Spinal cord (tissue), 10 donors: ENCODE results near the gene TAGLN. TPM values are rescaled to one million over a fixed set of nuclear protein-coding genes. Genes with fewer than 3 reads are reported as not detected.
"Not testable (repeated sequence)": the region's sequence is repeated elsewhere in the genome, so short reads cannot be mapped to it uniquely, and the experiment has no call there.

ENCODE experiments used
- DNase-seq, 6 donors: peaks; one replicate each; pipeline versions ENCODE4 v3.0.0 to v3.0.0-alpha.2; 2013 to 2015; ENCODE audit warnings: low spot score in 6 of 6, low read depth in 4 of 6
- H3K27ac ChIP-seq: one replicate; pipeline ENCODE4 v1.5.1; 2013; ENCODE audit warnings: low read depth, low read length, control low read depth
- H3K27me3 ChIP-seq: one replicate; pipeline ENCODE4 v1.6.1; 2013; ENCODE audit warnings: low read length; ENCODE audit not compliant: control insufficient read depth, insufficient read depth
- H3K36me3 ChIP-seq: one replicate; pipeline ENCODE4 v1.6.1; 2013; ENCODE audit warnings: low read length; ENCODE audit not compliant: control insufficient read depth, insufficient read depth
- H3K4me1 ChIP-seq: one replicate; pipeline ENCODE4 v1.6.1; 2013; ENCODE audit warnings: low read length; ENCODE audit not compliant: control insufficient read depth, insufficient read depth
- H3K4me3 ChIP-seq: one replicate; pipeline ENCODE4 v1.5.1; 2013; ENCODE audit warnings: low read depth, low read length, control low read depth
- H3K9me3 ChIP-seq: one replicate; pipeline ENCODE4 v1.6.1; 2013; ENCODE audit warnings: low read length; ENCODE audit not compliant: control insufficient read depth, insufficient read depth
- WGBS: methylation state at CpG from one replicate; pipeline ENCODE4 v1.1.5; 2013; ENCODE audit warnings: missing lambda C conversion rate; ENCODE audit not compliant: insufficient coverage; 5-methylcytosine and 5-hydroxymethylcytosine counted together
- polyA plus RNA-seq, 2 donors: library from polyadenylated mRNA; unstranded; fragments of 120-200 nt; gene quantifications; one replicate each; pipeline ENCODE4 v1.2.1, GENCODE V29; 2013; ENCODE audit not compliant: insufficient read length in 2 of 2
- total RNA-seq, 2 donors: library from RNA; depleted of rRNA in 1 of 2; stranded (reverse); fragments of 120-200 nt in 1 of 2; fragments of >200 nt in 1 of 2; gene quantifications; one replicate each; pipeline versions ENCODE4 v1.2.3 to v1.2.4, GENCODE V29; 2013 to 2014
- donor health status: healthy.

Gene TAGLN
- total and polyA plus RNA-seq, 4 donors: 41.8 to 245 (median 52.3) TPM

- 80% methylated on average over 11 of the region's 12 CpGs for WGBS
- H3K4me3 ChIP-seq: peak overlapping the region; percentile 28
- peaks cover 48% of the 10 kb centered on the region for H3K4me1 ChIP-seq
- no peaks in the 10 kb centered on the region for H3K9me3 ChIP-seq
- no peak for DNase-seq
- H3K36me3 ChIP-seq: peaks cover 51% of the 10 kb centered on the region
- H3K27me3 ChIP-seq: no peaks in the 10 kb centered on the region
- no peak overlapping the region for H3K27ac ChIP-seq
Measured at GRCh38 chr11:117200813-117201657, 1.9 kb downstream of the TAGLN start.

- WGBS: 76% methylated on average over 13 of the region's 14 CpGs
- H3K9me3 ChIP-seq: no peaks in the 10 kb centered on the region
- H3K4me3 ChIP-seq: no peak overlapping the region
- peaks cover 43% of the 10 kb centered on the region for H3K36me3 ChIP-seq
- H3K27ac ChIP-seq: no peak overlapping the region
- peaks cover 48% of the 10 kb centered on the region for H3K4me1 ChIP-seq
- H3K27me3 ChIP-seq: no peaks in the 10 kb centered on the region
- no peak for DNase-seq
Measured at GRCh38 chr11:117201658-117202305, 2.6 kb downstream of the TAGLN start.

- Histone ChIP-seq H3K27ac (no peak overlapping the region), H3K4me1 (peaks cover 48% of the 10 kb centered on the region), H3K36me3 (peaks cover 37% of the 10 kb centered on the region), H3K27me3 (no peaks in the 10 kb centered on the region), H3K9me3 (no peaks in the 10 kb centered on the region), H3K4me3 (no peak overlapping the region)
- DNase-seq: no peak
- WGBS: 83% methylated on average over 7 of the region's 7 CpGs
Measured at GRCh38 chr11:117202386-117203068, 3.4 kb downstream of the TAGLN start.

GRCh38 chr11:117203069-117203407 lies 3.9 kb downstream of the TAGLN start:
- no peaks in the 10 kb centered on the region for H3K27me3 ChIP-seq
- H3K9me3 ChIP-seq: no peaks in the 10 kb centered on the region
- no peak for DNase-seq
- peaks cover 32% of the 10 kb centered on the region for H3K36me3 ChIP-seq
- H3K27ac ChIP-seq: no peak overlapping the region
- no peak overlapping the region for H3K4me3 ChIP-seq
- peaks cover 48% of the 10 kb centered on the region for H3K4me1 ChIP-seq
- WGBS: 97% methylated on average over 10 of the region's 10 CpGs

- Histone ChIP-seq H3K36me3 (peaks cover 32% of the 10 kb centered on the region), H3K4me3 (no peak overlapping the region), H3K27me3 (no peaks in the 10 kb centered on the region), H3K27ac (no peak overlapping the region), H3K4me1 (peaks cover 35% of the 10 kb centered on the region), H3K9me3 (no peaks in the 10 kb centered on the region)
- DNase-seq: no peak
- WGBS: 71% methylated on average over 13 of the region's 17 CpGs
Measured at GRCh38 chr11:117204283-117205080, 5.3 kb downstream of the TAGLN start.

- 92% methylated on average over 5 of the region's 11 CpGs for WGBS
- H3K27ac ChIP-seq: peak overlapping the region; percentile 25
- no peaks in the 10 kb centered on the region for H3K9me3 ChIP-seq
- no peak for DNase-seq
- H3K4me1 ChIP-seq: peaks cover 31% of the 10 kb centered on the region
- H3K4me3 ChIP-seq: no peak overlapping the region
- H3K36me3 ChIP-seq: peaks cover 32% of the 10 kb centered on the region
- no peaks in the 10 kb centered on the region for H3K27me3 ChIP-seq
Measured at GRCh38 chr11:117205211-117205818, 6.1 kb downstream of the TAGLN start.

- Histone ChIP-seq H3K4me1 (peaks cover 31% of the 10 kb centered on the region), H3K36me3 (peaks cover 39% of the 10 kb centered on the region)
- not testable (repeated sequence) for H3K27ac ChIP-seq, H3K9me3 ChIP-seq, H3K27me3 ChIP-seq, H3K4me3 ChIP-seq, DNase-seq
- WGBS: 94% methylated on average over 5 of the region's 8 CpGs
Measured at GRCh38 chr11:117206111-117206510, 6.9 kb downstream of the TAGLN start.

- peaks cover 26% of the 10 kb centered on the region for H3K4me1 ChIP-seq
- not testable (repeated sequence) for H3K27ac ChIP-seq, DNase-seq, H3K4me3 ChIP-seq, H3K27me3 ChIP-seq, H3K9me3 ChIP-seq
- H3K36me3 ChIP-seq: peaks cover 36% of the 10 kb centered on the region
- no CpG with 5 or more reads among the region's 11 CpGs for WGBS
Measured at GRCh38 chr11:117206859-117207258, 7.7 kb downstream of the TAGLN start.

GRCh38 chr11:117207481-117207880 lies 8.3 kb downstream of the TAGLN start:
- not testable (repeated sequence) for H3K9me3 ChIP-seq, H3K27ac ChIP-seq, H3K4me3 ChIP-seq, H3K27me3 ChIP-seq, DNase-seq
- 88% methylated on average over 4 of the region's 5 CpGs for WGBS
- Histone ChIP-seq H3K4me1 (peaks cover 20% of the 10 kb centered on the region), H3K36me3 (peaks cover 32% of the 10 kb centered on the region)
